Erythroblast (primary cell): ENCODE results near the gene MSI2.

ENCODE experiments used
- GATA1 ChIP-seq: IDR thresholded peaks from 2 replicates; pipeline ENCODE4 v1.6.1; 2011; ENCODE audit warnings: low read depth, mild to moderate bottlenecking, control low read depth, low read length, moderate library complexity
- POLR2A ChIP-seq: IDR thresholded peaks from 2 replicates; pipeline ENCODE4 v1.6.1; 2011; ENCODE audit warnings: mild to moderate bottlenecking, low read length

- TF ChIP-seq POLR2A (no peak), GATA1 (no peak)
These were observed 237.3 kb downstream of the MSI2 start for GRCh38 chr17:57493625-57494024.
